Amniotic stem cell (primary cell): ENCODE data around the gene TNFAIP1.
"Not testable (repeated sequence)": the region's sequence is repeated elsewhere in the genome, so short reads cannot be mapped to it uniquely, and the experiment has no call there.

Source experiments
- DNase-seq: peaks from one replicate; lab custom pipeline; 2025; lab: John Stamatoyannopoulos, UW

The TNFAIP1 gene

GRCh38 chr17:28335201-28335958 lies at the start of gene TNFAIP1, which contains the start of gene IFT20:
TSS of gene TNFAIP1 (plus strand) at chr17:28335761. CDS start at chr17:28339522, 3,761 bp downstream.
TSS of gene IFT20 (minus strand) at chr17:28335472. CDS start at chr17:28331985, 3,487 bp downstream.
- DNase-seq: peak; percentile 100

DNA sequence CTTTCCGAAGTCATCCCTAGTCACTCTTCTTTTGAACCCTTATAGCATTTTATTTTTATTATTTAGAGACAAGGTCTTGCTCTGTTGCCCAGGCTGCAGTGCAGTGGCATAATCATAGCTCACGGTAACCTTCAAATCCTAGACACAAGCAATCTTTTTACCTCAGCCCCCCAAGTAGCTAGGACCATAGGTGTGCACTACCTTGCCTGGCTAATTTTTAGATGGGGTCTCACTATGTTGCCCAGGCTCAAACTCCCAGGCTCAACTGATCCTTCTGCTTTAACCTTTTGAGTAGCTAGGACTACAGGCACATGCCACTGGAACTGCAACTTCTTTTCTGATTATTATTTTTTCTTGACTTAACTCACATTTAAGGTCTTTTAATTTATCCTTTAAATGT lies 49.6 kb upstream of the TNFAIP1 start:
- no peak for DNase-seq

GRCh38 chr17:28290703-28291102 lies 44.9 kb upstream of the TNFAIP1 start:
- DNase-seq: no peak

DNA sequence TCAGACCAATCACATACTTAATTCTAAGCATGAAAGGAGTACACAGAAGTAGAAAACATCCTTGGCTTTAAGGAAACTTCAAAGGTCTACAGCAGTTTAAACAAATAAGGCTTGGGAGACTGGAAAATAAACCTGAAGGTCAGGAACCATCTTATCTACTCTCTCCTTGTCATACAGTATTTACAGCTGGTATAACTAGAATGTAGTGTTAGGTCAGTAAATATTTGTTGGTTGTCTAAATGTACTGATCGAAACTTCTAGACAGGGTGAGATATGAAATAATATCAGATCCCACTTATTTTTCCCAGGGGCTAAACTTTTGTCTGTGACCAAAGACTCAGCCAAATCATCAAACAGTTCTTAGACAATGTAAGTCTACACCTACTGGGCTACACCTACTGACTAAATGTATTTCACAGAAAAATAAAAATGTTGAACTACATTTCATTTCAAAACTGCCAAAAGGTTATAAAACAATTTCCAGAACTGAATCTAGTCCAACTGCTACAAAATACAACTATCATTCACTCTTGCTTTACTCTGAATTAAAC lies 43.7 kb upstream of the TNFAIP1 start:
- no peak for DNase-seq

GRCh38 chr17:28292878-28293277 lies 42.7 kb upstream of the TNFAIP1 start:
- DNase-seq: not testable (repeated sequence)

GRCh38 chr17:28293994-28294393 lies 41.6 kb upstream of the TNFAIP1 start:
- DNase-seq: no peak

DNA sequence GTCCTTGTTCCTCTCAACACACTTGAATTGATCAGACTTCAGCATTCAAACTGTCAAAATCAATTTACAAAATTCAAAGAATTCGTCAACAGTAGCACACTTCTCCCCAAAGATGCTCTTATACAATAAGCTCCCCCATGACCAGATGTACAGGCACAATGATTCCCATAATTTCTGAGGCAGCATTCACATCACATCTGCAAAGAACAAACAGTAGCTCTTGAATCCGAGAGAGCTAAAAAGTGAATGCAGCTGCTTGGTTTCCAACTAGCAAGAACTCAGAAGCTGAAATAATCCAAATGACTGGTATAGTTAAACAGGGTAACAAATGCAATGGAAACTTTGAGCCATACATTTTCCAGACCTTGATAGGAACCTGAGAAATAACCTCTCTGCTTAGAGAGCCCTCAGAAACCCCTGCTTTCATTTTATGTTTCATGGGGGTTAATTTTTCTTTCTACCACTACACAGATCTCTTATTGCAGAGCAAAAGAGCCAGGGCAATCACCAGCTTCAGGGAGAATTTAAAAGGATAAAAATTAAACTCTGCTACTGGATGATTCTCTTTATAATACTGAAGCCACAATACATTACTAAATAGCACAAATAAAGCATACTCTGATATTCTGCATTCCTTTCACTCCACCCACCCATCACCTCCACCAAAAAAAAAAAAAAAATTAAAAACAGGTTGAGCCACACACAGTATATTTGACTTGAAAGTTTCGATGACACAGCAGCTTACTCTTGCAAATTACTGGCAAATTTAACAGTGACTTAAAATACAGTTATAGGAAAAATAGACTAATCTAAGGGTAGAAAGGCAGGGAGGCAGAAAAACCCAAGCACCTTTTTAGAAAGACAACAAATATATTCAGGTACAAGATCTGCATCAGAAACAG lies 39.6 kb upstream of the TNFAIP1 start:
- no peak for DNase-seq

DNA sequence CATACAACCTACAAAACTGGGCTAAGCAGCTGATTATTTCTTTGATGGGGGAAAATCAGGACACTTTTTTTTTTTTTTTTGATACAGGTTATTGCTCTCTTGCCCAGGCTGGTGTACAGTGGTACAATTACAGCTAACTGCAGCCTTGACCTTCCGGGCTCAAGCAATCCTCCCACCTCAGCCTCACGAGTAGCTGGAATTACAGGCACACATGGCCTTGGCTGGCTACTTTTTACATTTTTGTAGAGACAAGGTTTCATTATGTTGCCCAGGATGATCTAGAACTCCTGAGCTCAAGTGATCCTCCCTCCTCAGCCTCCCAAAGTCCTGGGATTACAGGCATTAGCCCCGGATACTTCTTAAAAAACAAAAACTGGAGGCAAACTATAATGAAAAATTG lies 37.1 kb upstream of the TNFAIP1 start:
- DNase-seq: no peak

DNA sequence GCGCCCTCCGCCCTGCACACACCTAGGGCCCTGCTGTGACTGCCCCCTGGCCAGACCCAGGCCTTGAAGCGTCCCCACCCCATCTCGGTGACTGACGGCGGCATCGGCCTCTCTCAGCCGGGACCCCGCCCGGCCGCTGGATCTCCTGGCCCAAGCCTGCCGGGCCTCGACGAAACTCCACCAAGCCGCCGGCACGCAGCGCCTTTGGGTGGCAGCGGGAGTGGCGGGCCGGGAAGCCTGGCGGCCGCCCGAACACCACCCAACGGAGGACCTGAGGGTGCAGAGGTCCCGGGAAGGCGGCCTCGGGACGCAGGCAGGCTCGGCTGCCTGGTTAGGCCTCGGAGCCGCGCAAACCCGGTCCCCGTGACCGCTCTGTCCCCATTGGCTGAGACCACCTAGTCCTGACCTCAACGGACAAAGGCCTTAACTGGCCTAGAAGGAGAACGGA lies 28.6 kb upstream of the TNFAIP1 start:
- DNase-seq: no peak

DNA sequence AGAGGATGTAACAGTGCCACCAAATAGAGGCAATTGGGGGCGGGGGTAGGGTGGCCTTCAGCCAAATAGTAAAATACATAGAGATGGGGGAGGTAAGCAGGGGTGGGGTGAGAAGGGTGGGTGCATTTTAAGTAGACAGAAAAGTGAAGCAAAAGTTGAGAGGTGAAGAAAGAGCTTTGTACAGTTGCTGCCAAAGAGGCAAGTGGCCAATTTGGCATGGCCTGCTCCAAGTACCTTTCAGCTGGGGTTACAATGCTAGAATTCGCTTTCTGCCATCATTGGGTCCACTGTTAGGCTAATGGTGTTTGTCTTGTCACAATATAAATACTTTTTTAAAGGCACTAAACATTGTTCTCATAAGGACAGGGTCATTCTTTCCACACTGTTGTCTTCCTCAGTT lies 21.7 kb upstream of the TNFAIP1 start:
- no peak for DNase-seq

DNA sequence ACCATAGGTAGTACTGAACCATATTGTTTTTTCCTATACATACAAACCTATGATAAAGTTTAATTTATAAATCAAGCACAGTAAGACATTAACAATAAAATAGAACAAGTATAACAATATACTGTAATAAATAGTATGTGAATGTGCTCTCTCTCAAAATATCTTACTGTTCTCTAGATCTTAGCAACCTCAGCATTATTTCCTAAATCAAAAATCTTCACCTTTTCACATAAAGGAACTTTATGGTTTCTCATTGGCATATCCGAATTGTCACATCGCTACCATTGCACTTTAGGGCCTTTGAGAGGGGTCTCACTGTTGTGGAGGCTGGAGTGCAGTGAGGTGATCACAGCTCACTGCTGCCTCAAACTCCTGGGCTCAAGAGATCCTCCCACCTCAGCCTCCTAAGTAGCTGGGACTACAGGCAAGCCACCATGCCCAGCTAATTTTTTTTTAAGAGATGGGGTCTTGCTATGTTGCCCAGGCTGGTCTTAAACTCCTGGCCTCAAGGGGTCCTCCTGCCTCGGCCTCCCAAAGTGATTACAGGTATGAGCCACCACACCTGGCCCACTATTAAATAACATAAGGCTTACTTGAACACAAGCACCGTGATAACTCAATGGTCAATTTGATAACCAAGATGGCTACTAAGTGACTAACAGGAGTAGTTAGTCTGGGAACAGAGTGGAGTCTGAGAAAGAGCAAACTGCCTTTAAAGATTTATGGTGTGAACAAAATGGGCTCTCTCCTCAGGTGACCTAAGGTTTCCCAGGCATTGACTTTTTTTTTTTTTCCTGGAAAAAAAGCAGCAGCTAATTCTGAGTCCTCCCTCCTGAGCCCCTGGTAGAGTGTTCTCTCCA lies 19.5 kb upstream of the TNFAIP1 start:
- no peak for DNase-seq

- no peak for DNase-seq
These were observed 18.2 kb upstream of the TNFAIP1 start for GRCh38 chr17:28317099-28317965.

DNA sequence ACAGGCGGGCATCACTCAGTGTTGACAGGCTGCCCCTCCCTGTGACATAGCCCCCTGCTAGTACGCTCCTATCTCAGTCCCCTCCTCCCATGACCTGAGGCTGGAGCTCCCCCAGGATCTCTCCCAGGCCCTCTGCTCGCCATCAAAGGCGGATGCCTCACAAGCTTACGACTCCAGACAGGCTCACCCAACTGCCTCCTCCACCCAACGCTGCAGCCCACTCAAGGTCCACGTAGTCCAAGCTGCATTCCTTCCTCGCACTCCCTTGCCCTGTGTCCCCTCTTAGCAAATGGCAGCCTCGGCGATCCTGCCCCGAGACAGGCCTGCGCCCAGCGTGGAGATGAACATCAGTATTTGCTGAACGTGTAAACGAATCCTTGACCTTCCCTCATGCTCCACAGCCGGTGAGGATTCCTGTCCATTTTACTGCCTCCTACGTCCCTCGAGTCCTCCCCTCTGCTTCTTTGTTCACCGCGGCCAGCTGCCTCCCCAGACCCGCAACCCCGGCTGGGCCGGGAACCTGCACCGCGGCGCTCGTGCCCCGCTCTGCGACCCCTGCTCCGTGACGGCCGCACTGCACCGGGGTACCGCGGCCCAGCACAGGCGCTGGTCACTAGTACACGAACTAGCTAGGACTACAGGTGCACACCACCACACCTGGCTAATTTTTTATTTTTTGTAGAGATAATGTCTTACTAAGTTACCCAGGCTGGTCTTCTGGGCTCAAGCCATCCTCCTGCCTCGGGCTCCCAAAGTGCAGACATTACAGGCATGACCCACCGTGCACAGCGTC lies 17.4 kb upstream of the TNFAIP1 start:
- DNase-seq: no peak

DNA sequence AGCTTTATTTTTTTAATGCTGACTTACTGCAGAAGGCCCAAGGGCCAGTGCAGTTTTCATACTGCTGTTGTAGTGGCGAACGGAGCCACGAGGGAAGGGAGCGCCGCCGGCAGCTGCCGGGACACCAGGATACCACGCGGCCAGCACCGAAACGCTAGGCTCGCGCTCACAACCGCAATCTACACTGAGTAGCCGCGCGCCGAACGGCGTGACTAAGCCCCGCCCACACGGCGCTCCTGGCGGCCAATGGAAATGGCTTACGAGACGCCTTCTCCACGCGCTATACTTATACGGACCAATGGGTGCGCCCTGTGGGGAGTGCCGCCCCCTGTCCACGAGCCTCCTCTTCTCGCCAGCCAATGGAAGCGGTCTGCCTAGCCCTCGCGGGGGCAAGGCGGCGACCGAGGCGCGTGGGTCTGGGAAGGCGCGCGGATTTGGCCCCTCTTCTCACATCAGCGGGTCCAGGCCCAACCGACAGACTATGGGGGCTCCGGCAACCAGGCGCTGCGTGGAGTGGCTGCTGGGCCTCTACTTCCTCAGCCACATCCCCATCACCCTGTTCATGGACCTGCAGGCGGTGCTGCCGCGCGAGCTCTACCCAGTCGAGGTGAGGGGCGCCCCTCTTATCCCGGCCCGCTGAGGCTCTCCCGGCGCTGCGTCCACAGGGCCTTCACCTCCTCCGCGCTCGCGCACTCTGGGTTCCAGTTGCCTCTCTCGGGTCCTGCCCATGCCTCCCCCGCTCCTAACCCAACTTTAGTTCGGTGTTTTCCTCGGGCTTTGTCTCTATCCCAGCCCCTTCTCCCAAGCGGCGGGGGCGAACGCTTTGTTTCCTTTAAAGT lies 16.6 kb upstream of the TNFAIP1 start, which contains the start of gene TMEM97:
TMEM97 (plus strand) TSS at position 442 of the 839 bp plus-strand sequence; CDS start at position 482, 40 bp downstream.
- peak; percentile 95 for DNase-seq

- DNase-seq: no peak
These were observed 16.0 kb upstream of the TNFAIP1 start for GRCh38 chr17:28319598-28319935.

DNA sequence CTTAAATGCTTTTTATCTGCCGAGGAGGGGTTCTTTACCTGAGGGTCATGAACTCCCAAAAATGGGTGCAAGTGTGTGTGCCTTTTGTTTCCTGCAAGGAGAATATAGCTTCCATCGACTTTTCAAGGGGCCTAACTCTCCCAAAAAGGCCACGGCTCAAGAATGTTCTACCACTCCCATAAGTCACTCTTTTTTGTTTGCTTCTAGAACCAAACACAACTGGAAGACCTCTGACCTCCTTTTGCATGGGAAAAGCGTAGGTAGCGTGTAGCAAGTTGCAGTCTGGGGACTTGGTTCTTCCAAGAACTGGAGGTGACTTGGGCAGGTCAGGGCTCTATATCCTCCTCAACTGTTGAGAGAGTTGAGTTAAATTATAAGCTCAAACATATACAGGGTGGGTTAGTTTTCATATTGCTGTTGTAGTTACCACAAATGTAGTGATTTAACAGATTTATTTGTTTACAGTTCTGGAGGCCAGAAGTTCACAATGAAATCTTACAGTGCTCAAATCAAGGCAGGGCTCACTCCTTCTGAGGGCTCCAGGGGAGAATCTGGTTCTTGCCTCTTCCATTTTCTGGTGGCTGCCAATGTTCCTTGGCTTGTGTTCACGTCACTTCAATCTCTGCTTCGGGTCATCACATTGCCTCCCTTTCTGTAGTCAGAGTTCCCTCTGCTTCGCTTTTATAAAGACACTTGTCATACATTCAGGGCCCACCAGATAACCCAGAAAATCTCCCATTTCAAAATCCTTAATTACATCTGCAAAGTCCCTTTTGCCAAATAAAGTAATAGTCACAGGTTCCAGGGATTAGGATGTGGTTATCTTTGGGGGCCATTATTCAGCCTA lies 15.1 kb upstream of the TNFAIP1 start:
- DNase-seq: no peak

GRCh38 chr17:28324267-28324745 lies 11.3 kb upstream of the TNFAIP1 start:
- no peak for DNase-seq

DNA sequence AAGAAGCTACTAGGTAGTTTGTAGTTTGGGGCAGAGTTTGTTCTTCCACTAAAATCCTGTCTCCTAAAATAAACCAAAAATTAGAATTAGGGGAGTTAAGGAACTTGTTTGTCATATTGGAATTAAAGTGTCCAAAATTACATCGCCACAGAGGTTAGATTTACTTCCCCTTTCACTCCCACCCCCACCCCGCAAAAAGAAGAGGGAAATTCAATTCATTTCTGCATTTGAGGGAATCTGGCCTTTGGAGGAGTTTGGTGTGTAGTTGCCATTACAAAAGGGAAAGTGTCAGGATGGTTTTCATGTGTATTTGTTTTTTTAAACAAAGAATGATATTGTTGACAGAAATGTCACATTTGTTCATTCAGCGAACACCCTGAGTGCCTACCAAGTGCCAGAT lies 10.8 kb upstream of the TNFAIP1 start:
- DNase-seq: no peak
